ENCODE data around the gene UST.
A peak's percentile ranks its signal among the peaks of the same experiment; 100 is the strongest.
"Not testable (repeated sequence)": the region's sequence is repeated elsewhere in the genome, so short reads cannot be mapped to it uniquely, and the experiment has no call there.

Gene UST

GRCh38 chr6:149094156-149094555 is 347.3 kb downstream of the UST start:
- Histone ChIP-seq H3K27me3 (replicated peaks) (no peaks in the 10 kb centered on the region), H3K4me3 (ENCODE audit: low read depth, low read length) (no peak overlapping the region), H3K36me3 (replicated peaks) (no peaks in the 10 kb centered on the region), H3K27ac (no peak overlapping the region)
- peak; percentile 16 for DNase-seq
- in situ Hi-C loops (cut with HindIII; ENCODE audit: low pct_ligation_motif_present, low sequenced_read_pairs) = loop anchor here (25.0 kb wide), 1 partner anchor 318 kb away; the partner anchor contains the start of gene SUMO4
- TF ChIP-seq CTCF (IDR thresholded peaks at IDR 0.05; ENCODE audit: low read depth, low read length, missing control alignments) = no peak

GRCh38 chr6:149094934-149095351 is 348.1 kb downstream of the UST start:
- H3K36me3 ChIP-seq (replicated peaks) = no peaks in the 10 kb centered on the region
- no peaks in the 10 kb centered on the region for H3K27me3 ChIP-seq (replicated peaks)
- in situ Hi-C loops (cut with HindIII; ENCODE audit: low pct_ligation_motif_present, low sequenced_read_pairs) = loop anchor here (25.0 kb wide), 1 partner anchor 317 kb away; the partner anchor contains the start of gene SUMO4
- no peak for TF ChIP-seq CTCF (IDR thresholded peaks at IDR 0.05; ENCODE audit: low read depth, low read length, missing control alignments)
- no peak for DNase-seq
- no peak overlapping the region for H3K27ac ChIP-seq
- H3K4me3 ChIP-seq (ENCODE audit: low read depth, low read length) = no peak overlapping the region

GRCh38 chr6:149095842-149096241 is 349.0 kb downstream of the UST start:
- Histone ChIP-seq H3K27me3 (replicated peaks) (no peaks in the 10 kb centered on the region), H3K4me3 (ENCODE audit: low read depth, low read length) (no peak overlapping the region), H3K27ac (no peak overlapping the region), H3K36me3 (replicated peaks) (no peaks in the 10 kb centered on the region)
- no peak for DNase-seq
- no peak for TF ChIP-seq CTCF (IDR thresholded peaks at IDR 0.05; ENCODE audit: low read depth, low read length, missing control alignments)
- in situ Hi-C loops (cut with HindIII; ENCODE audit: low pct_ligation_motif_present, low sequenced_read_pairs) = loop anchor here (25.0 kb wide), 1 partner anchor 316 kb away; the partner anchor contains the start of gene SUMO4

GRCh38 chr6:149097794-149098193 is 351.0 kb downstream of the UST start:
- H3K4me3 ChIP-seq (ENCODE audit: low read depth, low read length) = no peak overlapping the region
- H3K27ac ChIP-seq = no peak overlapping the region
- TF ChIP-seq CTCF (IDR thresholded peaks at IDR 0.05; ENCODE audit: low read depth, low read length, missing control alignments) = no peak
- H3K36me3 ChIP-seq (replicated peaks) = no peaks in the 10 kb centered on the region
- no peak for DNase-seq
- in situ Hi-C loops (cut with HindIII; ENCODE audit: low pct_ligation_motif_present, low sequenced_read_pairs) = loop anchor here (25.0 kb wide), 1 partner anchor 315 kb away; the partner anchor contains the start of gene SUMO4
- no peaks in the 10 kb centered on the region for H3K27me3 ChIP-seq (replicated peaks)

- in situ Hi-C loops (cut with HindIII; ENCODE audit: low pct_ligation_motif_present, low sequenced_read_pairs) = loop anchor here (25.0 kb wide), 1 partner anchor 314 kb away; the partner anchor contains the start of gene SUMO4
- H3K36me3 ChIP-seq (replicated peaks) = no peaks in the 10 kb centered on the region
- no peaks in the 10 kb centered on the region for H3K27me3 ChIP-seq (replicated peaks)
- H3K4me3 ChIP-seq (ENCODE audit: low read depth, low read length) = no peak overlapping the region
- H3K27ac ChIP-seq = no peak overlapping the region
- TF ChIP-seq CTCF (IDR thresholded peaks at IDR 0.05; ENCODE audit: low read depth, low read length, missing control alignments) = no peak
- DNase-seq = no peak
Measured at GRCh38 chr6:149098700-149099276, 352.0 kb downstream of the UST start.

GRCh38 chr6:149102324-149102723 is 355.5 kb downstream of the UST start:
- no peaks in the 10 kb centered on the region for H3K36me3 ChIP-seq (replicated peaks)
- H3K27me3 ChIP-seq (replicated peaks) = no peaks in the 10 kb centered on the region
- DNase-seq = no peak
- no peak for TF ChIP-seq CTCF (IDR thresholded peaks at IDR 0.05; ENCODE audit: low read depth, low read length, missing control alignments)
- no peak overlapping the region for H3K4me3 ChIP-seq (ENCODE audit: low read depth, low read length)
- no peak overlapping the region for H3K27ac ChIP-seq
- in situ Hi-C loops (cut with HindIII; ENCODE audit: low pct_ligation_motif_present, low sequenced_read_pairs) = no loop called here

- H3K36me3 ChIP-seq (replicated peaks); H3K4me3 ChIP-seq (ENCODE audit: low read depth, low read length); in situ Hi-C loops (cut with HindIII; ENCODE audit: low pct_ligation_motif_present, low sequenced_read_pairs); H3K27ac ChIP-seq; H3K27me3 ChIP-seq (replicated peaks); DNase-seq: not testable (repeated sequence)
Measured at GRCh38 chr6:149103950-149104349, 357.1 kb downstream of the UST start.
